Osteoblast (primary cell): Measurements from ENCODE around the gene COL16A1. TPM values are rescaled to one million over a fixed set of nuclear protein-coding genes. Genes with fewer than 3 reads are reported as not detected.

Experiments
- DNase-seq: peaks from one replicate; pipeline ENCODE4 v3.0.0; 2011; ENCODE audit warnings: low spot score, mixed read lengths; ENCODE audit not compliant: insufficient read length; ENCODE audit errors: missing footprints
- H2AFZ ChIP-seq: 2 replicates; pipeline ENCODE4 v1.6.0; 2011; ENCODE audit warnings: mild to moderate bottlenecking, low read length
- H3K27ac ChIP-seq: 2 replicates; pipeline ENCODE4 v1.5.1; 2011; ENCODE audit warnings: mild to moderate bottlenecking, low read depth, low read length, moderate library complexity
- H3K27me3 ChIP-seq: 2 replicates; pipeline ENCODE4 v1.6.0; 2012; ENCODE audit warnings: mild to moderate bottlenecking, control low read depth, inconsistent platforms, low read length, moderate library complexity; ENCODE audit not compliant: insufficient read depth
- H3K36me3 ChIP-seq: 2 replicates; pipeline ENCODE4 v1.5.1; 2011; ENCODE audit warnings: mild to moderate bottlenecking, low read length, control low read depth, moderate library complexity; ENCODE audit not compliant: insufficient read depth
- H3K4me1 ChIP-seq: 2 replicates; pipeline ENCODE4 v1.5.1; 2011; ENCODE audit warnings: mild to moderate bottlenecking, low read length, control low read depth, moderate library complexity; ENCODE audit not compliant: insufficient read depth
- H3K4me2 ChIP-seq: 2 replicates; pipeline ENCODE4 v1.6.0; 2011; ENCODE audit warnings: mild to moderate bottlenecking, low read length; ENCODE audit not compliant: insufficient read depth
- H3K4me3 ChIP-seq: fragments of 200-600 bp; sonication (generic); 3 replicates; pipeline ENCODE4 v1.5.1; 2012; ENCODE audit warnings: mild to moderate bottlenecking, low read length, inconsistent platforms; ENCODE audit not compliant: insufficient read depth
- H3K79me2 ChIP-seq: 2 replicates; pipeline ENCODE4 v1.6.0; 2012; ENCODE audit warnings: mild to moderate bottlenecking, low read length, control low read depth, inconsistent platforms; ENCODE audit not compliant: insufficient read depth
- H3K9me3 ChIP-seq: 2 replicates; pipeline ENCODE4 v1.5.1; 2011; ENCODE audit warnings: low read depth, low read length, control low read depth
- H4K20me1 ChIP-seq: 2 replicates; pipeline ENCODE4 v1.6.0; 2012; ENCODE audit warnings: mild to moderate bottlenecking, low read length, control low read depth; ENCODE audit not compliant: insufficient read depth
- CTCF ChIP-seq: IDR thresholded peaks from 2 replicates; pipeline ENCODE4 v1.5.1; 2011; ENCODE audit warnings: mild to moderate bottlenecking, low read depth, low read length, moderate library complexity; ENCODE audit errors: extremely low read depth
- total RNA-seq: library from RNA; depleted of rRNA; stranded (reverse); fragments of >200 nt; gene quantifications from 2 replicates; pipeline ENCODE4 v1.2.3, GENCODE V29; 2012

COL16A1 gene
- total RNA-seq, 1 donor = 197 TPM

- TF ChIP-seq CTCF = no peak
- Histone ChIP-seq H4K20me1 (peaks cover 9% of the 10 kb centered on the region), H3K9me3 (no peaks in the 10 kb centered on the region), H3K4me3 (no peak overlapping the region), H3K36me3 (peaks cover 93% of the 10 kb centered on the region), H3K27me3 (no peaks in the 10 kb centered on the region), H3K4me1 (peaks cover 18% of the 10 kb centered on the region), H3K79me2 (no peaks in the 10 kb centered on the region), H3K27ac (no peak overlapping the region), H2AFZ (no peak overlapping the region), H3K4me2 (no peak overlapping the region)
- peak; percentile 64 for DNase-seq
These were observed 48.1 kb downstream of the COL16A1 start for GRCh38 chr1:31655756-31656155.

GRCh38 chr1:31655104-31655503, 48.7 kb downstream of the COL16A1 start:
- Histone ChIP-seq H3K36me3 (peaks cover 91% of the 10 kb centered on the region), H3K79me2 (no peaks in the 10 kb centered on the region), H3K4me3 (no peak overlapping the region), H3K9me3 (no peaks in the 10 kb centered on the region), H3K27me3 (no peaks in the 10 kb centered on the region), H3K27ac (no peak overlapping the region), H2AFZ (no peak overlapping the region), H4K20me1 (peaks cover 7% of the 10 kb centered on the region), H3K4me1 (peaks cover 25% of the 10 kb centered on the region), H3K4me2 (no peak overlapping the region)
- no peak for DNase-seq
- TF ChIP-seq CTCF = no peak

GRCh38 chr1:31654474-31654776, 49.4 kb downstream of the COL16A1 start:
- H3K36me3 ChIP-seq = peaks cover 88% of the 10 kb centered on the region
- no peak overlapping the region for H2AFZ ChIP-seq
- peak; percentile 19 for DNase-seq
- peaks cover 32% of the 10 kb centered on the region for H3K4me1 ChIP-seq
- H3K27ac ChIP-seq = no peak overlapping the region
- TF ChIP-seq CTCF = no peak
- H3K4me2 ChIP-seq = no peak overlapping the region
- H3K27me3 ChIP-seq = no peaks in the 10 kb centered on the region
- H4K20me1 ChIP-seq = peaks cover 5% of the 10 kb centered on the region
- no peak overlapping the region for H3K4me3 ChIP-seq
- H3K79me2 ChIP-seq = no peaks in the 10 kb centered on the region
- H3K9me3 ChIP-seq = no peaks in the 10 kb centered on the region

- Histone ChIP-seq H3K4me2 (no peak overlapping the region), H2AFZ (no peak overlapping the region), H3K4me1 (peaks cover 33% of the 10 kb centered on the region), H3K9me3 (no peaks in the 10 kb centered on the region), H3K36me3 (peaks cover 84% of the 10 kb centered on the region), H4K20me1 (peaks cover 5% of the 10 kb centered on the region), H3K4me3 (no peak overlapping the region), H3K27ac (no peak overlapping the region), H3K79me2 (no peaks in the 10 kb centered on the region), H3K27me3 (no peaks in the 10 kb centered on the region)
- DNase-seq = peak; percentile 42
- TF ChIP-seq CTCF = no peak
These were observed 49.9 kb downstream of the COL16A1 start for GRCh38 chr1:31653717-31654473.
